HG02870 (cell line): Measurements from ENCODE around the gene CELA3A.
"Not testable (repeated sequence)": the region's sequence is repeated elsewhere in the genome, so short reads cannot be mapped to it uniquely, and the experiment has no call there.

Experiments used
- ATAC-seq: cut with Tn5 transposase; IDR thresholded peaks from one replicate; pipeline ENCODE4 v1.9.1; 2021; ENCODE audit warnings: mild to moderate bottlenecking, moderate library complexity; ENCODE audit not compliant: unreplicated experiment

The CELA3A gene

GRCh38 chr1:21980515-21981220, 20.8 kb upstream of the CELA3A start:
- not testable (repeated sequence) for ATAC-seq

GRCh38 chr1:21981253-21981652, 20.2 kb upstream of the CELA3A start:
- ATAC-seq: not testable (repeated sequence)

GRCh38 chr1:21982122-21982521, 19.3 kb upstream of the CELA3A start:
- ATAC-seq: not testable (repeated sequence)

- ATAC-seq: not testable (repeated sequence)
These were observed 17.9 kb upstream of the CELA3A start for GRCh38 chr1:21983539-21983938.

GRCh38 chr1:21985893-21986292, 15.6 kb upstream of the CELA3A start:
- not testable (repeated sequence) for ATAC-seq

GRCh38 chr1:21986386-21986785, 15.1 kb upstream of the CELA3A start:
- not testable (repeated sequence) for ATAC-seq

GRCh38 chr1:21989672-21990393, 11.6 kb upstream of the CELA3A start:
- ATAC-seq: not testable (repeated sequence)

GRCh38 chr1:21992186-21992585, 9.3 kb upstream of the CELA3A start:
- not testable (repeated sequence) for ATAC-seq

GRCh38 chr1:21994716-21995115, 6.7 kb upstream of the CELA3A start:
- ATAC-seq: not testable (repeated sequence)

- ATAC-seq: not testable (repeated sequence)
These were observed 4.8 kb upstream of the CELA3A start for GRCh38 chr1:21996663-21996970.

GRCh38 chr1:21997891-21998623, 3.4 kb upstream of the CELA3A start:
- not testable (repeated sequence) for ATAC-seq

GRCh38 chr1:21998624-21999294, 2.7 kb upstream of the CELA3A start:
- not testable (repeated sequence) for ATAC-seq

GRCh38 chr1:21999645-22000044, 1.8 kb upstream of the CELA3A start:
- not testable (repeated sequence) for ATAC-seq

GRCh38 chr1:22002461-22002860, 1.0 kb downstream of the CELA3A start:
- not testable (repeated sequence) for ATAC-seq

- ATAC-seq: not testable (repeated sequence)
These were observed 1.4 kb downstream of the CELA3A start for GRCh38 chr1:22002875-22003274.

GRCh38 chr1:22003959-22004358, 2.5 kb downstream of the CELA3A start:
- ATAC-seq: not testable (repeated sequence)

GRCh38 chr1:22005261-22006149, 4.0 kb downstream of the CELA3A start:
- not testable (repeated sequence) for ATAC-seq

GRCh38 chr1:22006736-22007135, 5.3 kb downstream of the CELA3A start:
- ATAC-seq: not testable (repeated sequence)

GRCh38 chr1:22007262-22007661, 5.8 kb downstream of the CELA3A start:
- not testable (repeated sequence) for ATAC-seq

GRCh38 chr1:22009566-22009965, 8.1 kb downstream of the CELA3A start:
- not testable (repeated sequence) for ATAC-seq
